GM23338 (cell line): ENCODE measurements around the gene NUDT4. TPM values are rescaled to one million over a fixed set of nuclear protein-coding genes. Genes with fewer than 3 reads are reported as not detected.

ENCODE experiments used
- ATAC-seq: fragments of 200-7000 bp; cut with Tn5 transposase; 3 replicates; pipeline ENCODE4 v1.9.1; 2020
- DNase-seq: peaks from one replicate; pipeline ENCODE4 v3.0.0-alpha.2; 2015; ENCODE audit warnings: low spot score
- H2AFZ ChIP-seq: fragments of 200-600 bp; sonication (generic); 2 replicates; pipeline ENCODE4 v1.8.0; 2016; ENCODE audit warnings: antibody characterized with exemption, mild to moderate bottlenecking, moderate library complexity
- H3F3A ChIP-seq: fragments of 200-600 bp; sonication (generic); replicated peaks from 2 replicates; pipeline ENCODE4 v1.8.0; 2017; ENCODE audit warnings: antibody characterized with exemption, mixed run types, low read depth
- H3K27ac ChIP-seq: fragments of 200-600 bp; sonication (generic); 2 replicates; pipeline ENCODE4 v1.6.1; 2016; ENCODE audit warnings: low read depth
- H3K27me3 ChIP-seq: fragments of 200-600 bp; sonication (generic); 2 replicates; pipeline ENCODE4 v1.8.0; 2016; ENCODE audit warnings: mild to moderate bottlenecking, mixed run types, moderate library complexity; ENCODE audit not compliant: insufficient read depth
- H3K36me3 ChIP-seq: fragments of 200-600 bp; sonication (generic); 2 replicates; pipeline ENCODE4 v1.8.0; 2016; ENCODE audit warnings: mild to moderate bottlenecking; ENCODE audit not compliant: insufficient read depth
- H3K4me1 ChIP-seq: fragments of 200-600 bp; sonication (generic); 2 replicates; pipeline ENCODE4 v1.8.0; 2016; ENCODE audit warnings: mild to moderate bottlenecking, moderate library complexity; ENCODE audit not compliant: insufficient read depth
- H3K4me2 ChIP-seq: fragments of 200-600 bp; sonication (generic); 2 replicates; pipeline ENCODE4 v1.7.1; 2017; ENCODE audit warnings: mixed run types
- H3K4me3 ChIP-seq: fragments of 200-600 bp; sonication (generic); 2 replicates; pipeline ENCODE4 v1.6.1; 2016; ENCODE audit warnings: mixed run types
- H3K79me2 ChIP-seq: fragments of 200-600 bp; sonication (generic); replicated peaks from 2 replicates; pipeline ENCODE4 v1.8.0; 2017; ENCODE audit warnings: mild to moderate bottlenecking; ENCODE audit not compliant: insufficient read depth
- H3K9me2 ChIP-seq: fragments of 200-600 bp; sonication (generic); 2 replicates; pipeline ENCODE4 v1.8.0; 2017; ENCODE audit not compliant: insufficient read depth
- H4K20me1 ChIP-seq: fragments of 200-600 bp; sonication (generic); replicated peaks from 2 replicates; pipeline ENCODE4 v1.8.0; 2017; ENCODE audit warnings: mild to moderate bottlenecking; ENCODE audit not compliant: insufficient read depth
- H3K27ac Mint-ChIP-seq: 2 replicates; pipeline ENCODE4 v1.8.0; 2020; ENCODE audit warnings: inconsistent platforms, mild to moderate bottlenecking, moderate library complexity, mixed read lengths
- H3K27me3 Mint-ChIP-seq: 3 replicates; pipeline ENCODE4 v1.8.0; 2022; ENCODE audit warnings: low read depth, mild to moderate bottlenecking, moderate library complexity, mixed read lengths, inconsistent platforms; ENCODE audit not compliant: insufficient read depth, poor library complexity
- H3K36me3 Mint-ChIP-seq: 3 replicates; pipeline ENCODE4 v1.8.0; 2021; ENCODE audit warnings: low read depth, mild to moderate bottlenecking, inconsistent platforms, moderate library complexity, mixed read lengths
- H3K4me1 Mint-ChIP-seq: 3 replicates; pipeline ENCODE4 v1.8.0; 2020; ENCODE audit warnings: mild to moderate bottlenecking, inconsistent platforms, mixed read lengths
- H3K4me3 Mint-ChIP-seq: 3 replicates; pipeline ENCODE4 v1.8.0; 2021; ENCODE audit warnings: moderate library complexity, mild to moderate bottlenecking, inconsistent platforms, mixed read lengths
- H3K9me3 Mint-ChIP-seq: 3 replicates; pipeline ENCODE4 v1.8.0; 2020; ENCODE audit warnings: moderate library complexity, mild to moderate bottlenecking, inconsistent platforms, mixed read lengths
- CREB1 ChIP-seq: fragments of 250-450 bp; sonication (Bioruptor Pico); IDR thresholded peaks from 2 replicates; pipeline ENCODE4 v1.5.0; 2020; ENCODE audit warnings: low read depth, mild to moderate bottlenecking, moderate library complexity
- EZH2phosphoT487 ChIP-seq: fragments of 200-600 bp; sonication (generic); IDR thresholded peaks from one replicate; pipeline ENCODE4 v1.8.1; 2018; ENCODE audit warnings: antibody characterized with exemption; ENCODE audit not compliant: unreplicated experiment
- JUNB ChIP-seq: IDR thresholded peaks from one replicate; pipeline ENCODE4 v1.6.1; 2016; ENCODE audit warnings: antibody characterized with exemption; ENCODE audit not compliant: unreplicated experiment
- NANOG ChIP-seq: IDR thresholded peaks from 2 replicates; pipeline ENCODE4 v1.6.1; 2016; ENCODE audit warnings: antibody characterized with exemption, borderline replicate concordance
- POLR2AphosphoS5 ChIP-seq: IDR thresholded peaks from 2 replicates; pipeline ENCODE4 v1.6.1; 2016; ENCODE audit warnings: antibody characterized with exemption, low read depth
- REST ChIP-seq: IDR thresholded peaks from one replicate; pipeline ENCODE4 v1.6.1; 2018; ENCODE audit warnings: antibody characterized with exemption; ENCODE audit not compliant: unreplicated experiment
- STAT1 ChIP-seq: IDR thresholded peaks from one replicate; pipeline ENCODE4 v1.6.1; 2016; ENCODE audit warnings: antibody characterized with exemption; ENCODE audit not compliant: unreplicated experiment
- ZNF114 ChIP-seq: fragments of 250-450 bp; sonication (Bioruptor Pico); IDR thresholded peaks from 2 replicates; pipeline ENCODE4 v1.5.0; 2020; ENCODE audit warnings: mild to moderate bottlenecking, moderate library complexity
- ZNF331 ChIP-seq: fragments of 250-450 bp; sonication (Bioruptor Pico); IDR thresholded peaks from 2 replicates; pipeline ENCODE4 v1.5.0; 2020; ENCODE audit warnings: low read depth, mild to moderate bottlenecking, moderate library complexity
- polyA plus RNA-seq: library from polyadenylated mRNA; unstranded; fragments of >200 nt; fragmentation: Nextera tagmentation; extraction: Ambion mirVana; gene quantifications from 2 replicates; pipeline ENCODE4 v1.2.1, GENCODE V29; 2016
- total RNA-seq: library from RNA; depleted of rRNA; stranded (reverse); fragments of >200 nt; shearing (Covaris generic); gene quantifications from 2 replicates; pipeline ENCODE4 v1.2.3, GENCODE V29; 2014
- TF ChIP-seq, protein P1 (sequence below): IDR thresholded peaks from 2 replicates; pipeline ENCODE4 v1.6.1; 2016; ENCODE audit warnings: antibody characterized with exemption
- TF ChIP-seq, protein P2 (sequence below), 2 experiments: fragments of 200-600 bp in 1 of 2; sonication (generic) in 1 of 2; conservative IDR thresholded peaks; 2 replicates each; pipeline versions ENCODE4 v1.5.1 to v1.6.1; 2016 to 2017; ENCODE audit warnings: antibody characterized with exemption in 2 of 2, low read depth in 2 of 2, mild to moderate bottlenecking in 2 of 2, moderate library complexity in 1 of 2

Gene NUDT4
- total and polyA plus RNA-seq, 2 experiments from 2014 or later, result 32.3 to 67.2 TPM

DNA sequence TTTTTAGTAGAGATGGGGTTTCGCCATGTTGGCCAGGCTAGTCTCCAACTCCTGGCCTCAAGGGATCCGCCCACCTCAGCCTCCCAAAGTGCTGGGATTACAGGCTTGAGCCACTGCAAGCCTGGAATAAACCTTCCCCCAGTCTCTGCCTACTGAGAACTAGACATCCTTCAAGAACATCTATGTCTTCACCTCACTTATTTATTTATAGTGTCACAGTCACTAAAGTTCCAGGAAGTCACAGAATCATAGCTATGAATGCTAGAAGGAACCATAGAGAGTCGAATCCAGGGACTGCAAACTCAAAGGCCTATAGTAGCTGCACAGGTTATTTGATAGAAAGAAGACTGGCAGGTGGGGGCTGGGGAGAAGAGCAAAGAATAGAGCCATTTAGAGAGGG is 44.7 kb upstream of the NUDT4 start (continued):
- no peak for TF ChIP-seq REST
- no peak for TF ChIP-seq EZH2phosphoT487
- TF ChIP-seq POLR2AphosphoS5, result no peak
- no peak for TF ChIP-seq CREB1 (CRISPR knock-in tag)

GRCh38 chr12:93333828-93334227 is 43.9 kb upstream of the NUDT4 start:
- DNase-seq, result no peak
- 0 out of 2 replicates have a peak, but pooled peaks cover 4% of the 10 kb centered on the region for H3K9me2 ChIP-seq
- no peak overlapping the region for H3K27ac ChIP-seq
- H3K27me3 ChIP-seq, result no peaks in the 10 kb centered on the region
- H3K36me3 Mint-ChIP-seq, result no peaks in the 10 kb centered on the region
- H3K27me3 Mint-ChIP-seq, result no peaks in the 10 kb centered on the region
- no peaks in the 10 kb centered on the region for H3F3A ChIP-seq
- no peak overlapping the region for H3K4me2 ChIP-seq
- no peak for ATAC-seq
- H3K27ac Mint-ChIP-seq, result no peak overlapping the region
- H3K79me2 ChIP-seq, result no peaks in the 10 kb centered on the region
- no peaks in the 10 kb centered on the region for H3K36me3 ChIP-seq
- H3K4me3 ChIP-seq, result no peak overlapping the region
- H3K4me1 Mint-ChIP-seq, result no peaks in the 10 kb centered on the region; the same call in 2 of the 3 replicates
- H4K20me1 ChIP-seq, result no peaks in the 10 kb centered on the region
- H3K4me1 ChIP-seq, result no peaks in the 10 kb centered on the region
- H3K4me3 Mint-ChIP-seq, result no peak overlapping the region
- no peak overlapping the region for H2AFZ ChIP-seq
- no peaks in the 10 kb centered on the region for H3K9me3 Mint-ChIP-seq
- no peak for TF ChIP-seq POLR2AphosphoS5
- no peak for TF ChIP-seq REST
- TF ChIP-seq, protein P1, sequence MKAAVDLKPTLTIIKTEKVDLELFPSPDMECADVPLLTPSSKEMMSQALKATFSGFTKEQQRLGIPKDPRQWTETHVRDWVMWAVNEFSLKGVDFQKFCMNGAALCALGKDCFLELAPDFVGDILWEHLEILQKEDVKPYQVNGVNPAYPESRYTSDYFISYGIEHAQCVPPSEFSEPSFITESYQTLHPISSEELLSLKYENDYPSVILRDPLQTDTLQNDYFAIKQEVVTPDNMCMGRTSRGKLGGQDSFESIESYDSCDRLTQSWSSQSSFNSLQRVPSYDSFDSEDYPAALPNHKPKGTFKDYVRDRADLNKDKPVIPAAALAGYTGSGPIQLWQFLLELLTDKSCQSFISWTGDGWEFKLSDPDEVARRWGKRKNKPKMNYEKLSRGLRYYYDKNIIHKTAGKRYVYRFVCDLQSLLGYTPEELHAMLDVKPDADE, result no peak
- TF ChIP-seq CREB1 (CRISPR knock-in tag), result no peak
- no peak for TF ChIP-seq ZNF331 (CRISPR knock-in tag)
- TF ChIP-seq STAT1, result no peak
- TF ChIP-seq ZNF114 (CRISPR knock-in tag), result no peak
- TF ChIP-seq, protein P2, sequence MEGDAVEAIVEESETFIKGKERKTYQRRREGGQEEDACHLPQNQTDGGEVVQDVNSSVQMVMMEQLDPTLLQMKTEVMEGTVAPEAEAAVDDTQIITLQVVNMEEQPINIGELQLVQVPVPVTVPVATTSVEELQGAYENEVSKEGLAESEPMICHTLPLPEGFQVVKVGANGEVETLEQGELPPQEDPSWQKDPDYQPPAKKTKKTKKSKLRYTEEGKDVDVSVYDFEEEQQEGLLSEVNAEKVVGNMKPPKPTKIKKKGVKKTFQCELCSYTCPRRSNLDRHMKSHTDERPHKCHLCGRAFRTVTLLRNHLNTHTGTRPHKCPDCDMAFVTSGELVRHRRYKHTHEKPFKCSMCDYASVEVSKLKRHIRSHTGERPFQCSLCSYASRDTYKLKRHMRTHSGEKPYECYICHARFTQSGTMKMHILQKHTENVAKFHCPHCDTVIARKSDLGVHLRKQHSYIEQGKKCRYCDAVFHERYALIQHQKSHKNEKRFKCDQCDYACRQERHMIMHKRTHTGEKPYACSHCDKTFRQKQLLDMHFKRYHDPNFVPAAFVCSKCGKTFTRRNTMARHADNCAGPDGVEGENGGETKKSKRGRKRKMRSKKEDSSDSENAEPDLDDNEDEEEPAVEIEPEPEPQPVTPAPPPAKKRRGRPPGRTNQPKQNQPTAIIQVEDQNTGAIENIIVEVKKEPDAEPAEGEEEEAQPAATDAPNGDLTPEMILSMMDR (conservative IDR thresholded peaks at IDR 0.05; ENCODE audit: low read depth in 2 of 2), result no peak
- no peak for TF ChIP-seq EZH2phosphoT487
- no peak for TF ChIP-seq JUNB
- TF ChIP-seq NANOG, result no peak
